SU-DHL-6 (cell line): ENCODE data around the gene FSTL4.

Experiments used
- EZH2phosphoT487 ChIP-seq: fragments of 200-600 bp; sonication (generic), shearing (Covaris generic); conservative IDR thresholded peaks from 2 replicates; pipeline ENCODE4 v1.6.1; 2018; ENCODE audit warnings: mild to moderate bottlenecking, antibody characterized with exemption, low read length, moderate library complexity, mixed read lengths
- TF ChIP-seq, protein P1 (sequence below): fragments of 200-600 bp; sonication (generic); IDR thresholded peaks from one replicate; pipeline ENCODE4 v1.5.1; 2017; ENCODE audit warnings: antibody characterized with exemption, mild to moderate bottlenecking, low read length, moderate library complexity; ENCODE audit not compliant: insufficient read depth, poor library complexity, severe bottlenecking

DNA sequence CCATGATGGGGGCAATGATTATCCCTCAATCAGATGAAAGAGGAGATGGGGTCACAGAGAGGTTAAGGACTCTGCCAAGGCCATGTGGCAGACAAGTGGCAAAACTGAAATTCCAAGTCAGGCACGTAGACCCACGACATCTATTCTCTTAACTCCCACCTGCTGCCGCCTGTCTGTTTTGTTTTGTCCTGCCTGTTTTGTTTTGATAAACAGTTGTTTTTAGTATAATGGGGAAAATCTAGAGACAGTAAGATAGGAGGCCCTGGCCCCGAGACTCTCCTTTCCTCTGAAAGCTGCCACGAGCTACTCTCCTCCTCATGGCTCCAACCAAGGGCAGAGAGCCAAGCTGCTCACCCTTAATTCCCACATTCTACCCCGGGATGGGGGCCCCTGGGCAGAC, 4.9 kb downstream of the FSTL4 start:
- TF ChIP-seq, protein P1, sequence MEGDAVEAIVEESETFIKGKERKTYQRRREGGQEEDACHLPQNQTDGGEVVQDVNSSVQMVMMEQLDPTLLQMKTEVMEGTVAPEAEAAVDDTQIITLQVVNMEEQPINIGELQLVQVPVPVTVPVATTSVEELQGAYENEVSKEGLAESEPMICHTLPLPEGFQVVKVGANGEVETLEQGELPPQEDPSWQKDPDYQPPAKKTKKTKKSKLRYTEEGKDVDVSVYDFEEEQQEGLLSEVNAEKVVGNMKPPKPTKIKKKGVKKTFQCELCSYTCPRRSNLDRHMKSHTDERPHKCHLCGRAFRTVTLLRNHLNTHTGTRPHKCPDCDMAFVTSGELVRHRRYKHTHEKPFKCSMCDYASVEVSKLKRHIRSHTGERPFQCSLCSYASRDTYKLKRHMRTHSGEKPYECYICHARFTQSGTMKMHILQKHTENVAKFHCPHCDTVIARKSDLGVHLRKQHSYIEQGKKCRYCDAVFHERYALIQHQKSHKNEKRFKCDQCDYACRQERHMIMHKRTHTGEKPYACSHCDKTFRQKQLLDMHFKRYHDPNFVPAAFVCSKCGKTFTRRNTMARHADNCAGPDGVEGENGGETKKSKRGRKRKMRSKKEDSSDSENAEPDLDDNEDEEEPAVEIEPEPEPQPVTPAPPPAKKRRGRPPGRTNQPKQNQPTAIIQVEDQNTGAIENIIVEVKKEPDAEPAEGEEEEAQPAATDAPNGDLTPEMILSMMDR: no peak
- no peak for TF ChIP-seq EZH2phosphoT487
